ENCODE data around the gene TMEM271.
A peak's percentile ranks its signal among the peaks of the same experiment; 100 is the strongest.

TMEM271 gene

GRCh38 chr4:609400-610050 is 33.4 kb upstream of the TMEM271 start:
- no peak for TF ChIP-seq CTCF (IDR thresholded peaks at IDR 0.05; ENCODE audit: extremely low read depth, insufficient read depth, missing control alignments)
- no peak for DNase-seq (ENCODE audit: low spot score)
- in situ Hi-C loops (cut with MboI; ENCODE audit: low pct_unique_long_range_greater_than_20kb, low sequenced_read_pairs, unreplicated experiment), result no loop called here

GRCh38 chr4:608236-608635 is 32.1 kb upstream of the TMEM271 start:
- in situ Hi-C loops (cut with MboI; ENCODE audit: low pct_unique_long_range_greater_than_20kb, low sequenced_read_pairs, unreplicated experiment), result no loop called here
- DNase-seq (ENCODE audit: low spot score), result no peak
- no peak for TF ChIP-seq CTCF (IDR thresholded peaks at IDR 0.05; ENCODE audit: extremely low read depth, insufficient read depth, missing control alignments)

- TF ChIP-seq CTCF (IDR thresholded peaks at IDR 0.05; ENCODE audit: extremely low read depth, insufficient read depth, missing control alignments), result no peak
- in situ Hi-C loops (cut with MboI; ENCODE audit: low pct_unique_long_range_greater_than_20kb, low sequenced_read_pairs, unreplicated experiment), result no loop called here
- DNase-seq (ENCODE audit: low spot score), result no peak
Observed at GRCh38 chr4:605702-606425, 29.8 kb upstream of the TMEM271 start.

DNA sequence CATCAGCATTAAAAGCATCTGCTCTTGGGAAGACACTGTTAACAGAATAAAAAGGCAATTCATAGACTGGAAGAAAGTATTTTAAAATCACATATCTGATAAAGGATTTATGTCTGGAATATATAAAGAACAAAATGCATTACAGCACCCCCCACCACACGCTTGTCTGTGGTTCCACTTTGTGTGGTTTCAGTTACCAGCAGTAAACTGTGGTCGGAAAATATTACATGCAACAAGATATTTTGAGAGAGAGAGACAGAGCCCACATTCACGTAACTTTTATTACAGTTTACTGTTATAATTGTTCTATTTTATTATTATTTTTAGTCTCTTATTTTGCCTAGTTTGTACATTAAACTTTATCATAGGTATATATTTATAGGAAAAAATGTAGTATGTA is 28.0 kb upstream of the TMEM271 start:
- no peak for DNase-seq (ENCODE audit: low spot score)
- TF ChIP-seq CTCF (IDR thresholded peaks at IDR 0.05; ENCODE audit: extremely low read depth, insufficient read depth, missing control alignments), result no peak
- in situ Hi-C loops (cut with MboI; ENCODE audit: low pct_unique_long_range_greater_than_20kb, low sequenced_read_pairs, unreplicated experiment), result no loop called here

GRCh38 chr4:602559-602942 is 26.5 kb upstream of the TMEM271 start:
- in situ Hi-C loops (cut with MboI; ENCODE audit: low pct_unique_long_range_greater_than_20kb, low sequenced_read_pairs, unreplicated experiment), result no loop called here
- TF ChIP-seq CTCF (IDR thresholded peaks at IDR 0.05; ENCODE audit: extremely low read depth, insufficient read depth, missing control alignments), result peak; percentile 61
- DNase-seq (ENCODE audit: low spot score), result no peak

- TF ChIP-seq CTCF (IDR thresholded peaks at IDR 0.05; ENCODE audit: extremely low read depth, insufficient read depth, missing control alignments), result no peak
- in situ Hi-C loops (cut with MboI; ENCODE audit: low pct_unique_long_range_greater_than_20kb, low sequenced_read_pairs, unreplicated experiment), result no loop called here
- DNase-seq (ENCODE audit: low spot score), result no peak
Observed at GRCh38 chr4:601612-602558, 25.8 kb upstream of the TMEM271 start.
